Activated T-helper 1 cell treated with anti-CD3 and anti-CD28 coated beads, Interleukin-12 subunit alpha, Interleukin-12 subunit beta, Interleukin-2, Interleukin-4 antibody, amounts not matched to agents 30 ng/mL and 10 ng/mL and 1 ng/mL, durations not matched to agents 14 hours and 24 hours and 36 hours (primary cell): Measurements from ENCODE around the gene CYP3A4. TPM values are rescaled to one million over a fixed set of nuclear protein-coding genes. Genes with fewer than 3 reads are reported as not detected.

Experiments
- DNase-seq: peaks from one replicate; pipeline ENCODE4 v3.0.0; 2021; ENCODE audit warnings: low spot score
- H3K27ac Mint-ChIP-seq: one replicate; pipeline ENCODE4 v1.8.0; 2021; ENCODE audit warnings: mild to moderate bottlenecking, mixed read lengths
- H3K27me3 Mint-ChIP-seq: one replicate; pipeline ENCODE4 v1.8.0; 2022; ENCODE audit warnings: mild to moderate bottlenecking, moderate library complexity, mixed read lengths; ENCODE audit not compliant: insufficient read depth
- H3K36me3 Mint-ChIP-seq: one replicate; pipeline ENCODE4 v1.8.0; 2021; ENCODE audit warnings: low read depth, mixed read lengths
- H3K4me1 Mint-ChIP-seq: one replicate; pipeline ENCODE4 v1.8.0; 2021; ENCODE audit warnings: low read depth, mixed read lengths
- H3K4me3 Mint-ChIP-seq: one replicate; pipeline ENCODE4 v1.8.0; 2021; ENCODE audit warnings: mild to moderate bottlenecking, moderate library complexity, mixed read lengths
- H3K9me3 Mint-ChIP-seq: one replicate; pipeline ENCODE4 v1.8.0; 2021; ENCODE audit warnings: mixed read lengths
- intact Hi-C: fragments of 100-400 bp; cut with micrococcal nuclease; formaldehyde crosslinking; loops from one replicate; pipeline ENCODE4 v1.15.1; 2024
- total RNA-seq: library from RNA; stranded (reverse); gene quantifications from 2 replicates; pipeline ENCODE4 v1.2.3, GENCODE V29; 2022

CYP3A4 gene
- total RNA-seq, 1 donor from 2014 or later: not detected

- intact Hi-C loops: no loop called here
- Mint-ChIP-seq H3K4me3 (no peak overlapping the region), H3K27ac (no peak overlapping the region), H3K36me3 (no peaks in the 10 kb centered on the region), H3K27me3 (peaks cover 4% of the 10 kb centered on the region), H3K9me3 (no peaks in the 10 kb centered on the region), H3K4me1 (peaks cover 7% of the 10 kb centered on the region)
- DNase-seq: no peak
These were observed 63.0 kb downstream of the CYP3A4 start for GRCh38 chr7:99720800-99721595.

- peaks cover 4% of the 10 kb centered on the region for H3K27me3 Mint-ChIP-seq
- no peak overlapping the region for H3K4me3 Mint-ChIP-seq
- no peak for DNase-seq
- no peaks in the 10 kb centered on the region for H3K9me3 Mint-ChIP-seq
- no peaks in the 10 kb centered on the region for H3K36me3 Mint-ChIP-seq
- peaks cover 7% of the 10 kb centered on the region for H3K4me1 Mint-ChIP-seq
- intact Hi-C loops: no loop called here
- H3K27ac Mint-ChIP-seq: no peak overlapping the region
These were observed 63.8 kb downstream of the CYP3A4 start for GRCh38 chr7:99719996-99720769.

- Mint-ChIP-seq H3K27me3 (no peaks in the 10 kb centered on the region), H3K36me3 (no peaks in the 10 kb centered on the region), H3K9me3 (peaks cover 9% of the 10 kb centered on the region), H3K4me3 (no peak overlapping the region), H3K4me1 (no peaks in the 10 kb centered on the region), H3K27ac (no peak overlapping the region)
- intact Hi-C loops: no loop called here
- DNase-seq: no peak
These were observed 69.9 kb downstream of the CYP3A4 start for GRCh38 chr7:99713995-99714570.

GRCh38 chr7:99709838-99710578 is 74.0 kb downstream of the CYP3A4 start:
- no peak for DNase-seq
- peaks cover 9% of the 10 kb centered on the region for H3K9me3 Mint-ChIP-seq
- H3K4me3 Mint-ChIP-seq: no peak overlapping the region
- H3K36me3 Mint-ChIP-seq: peaks cover 2% of the 10 kb centered on the region
- no peaks in the 10 kb centered on the region for H3K4me1 Mint-ChIP-seq
- no peak overlapping the region for H3K27ac Mint-ChIP-seq
- H3K27me3 Mint-ChIP-seq: peaks cover 4% of the 10 kb centered on the region
- intact Hi-C loops: no loop called here

- Mint-ChIP-seq H3K4me1 (no peaks in the 10 kb centered on the region), H3K9me3 (peaks cover 2% of the 10 kb centered on the region), H3K27me3 (peaks cover 4% of the 10 kb centered on the region), H3K27ac (no peak overlapping the region), H3K4me3 (no peak overlapping the region), H3K36me3 (peaks cover 2% of the 10 kb centered on the region)
- no peak for DNase-seq
- intact Hi-C loops: no loop called here
These were observed 74.7 kb downstream of the CYP3A4 start for GRCh38 chr7:99709260-99709659.

GRCh38 chr7:99707096-99707495 is 76.9 kb downstream of the CYP3A4 start:
- no peaks in the 10 kb centered on the region for H3K9me3 Mint-ChIP-seq
- DNase-seq: no peak
- H3K4me3 Mint-ChIP-seq: no peak overlapping the region
- no peak overlapping the region for H3K27ac Mint-ChIP-seq
- peaks cover 5% of the 10 kb centered on the region for H3K27me3 Mint-ChIP-seq
- intact Hi-C loops: no loop called here
- no peaks in the 10 kb centered on the region for H3K4me1 Mint-ChIP-seq
- H3K36me3 Mint-ChIP-seq: peaks cover 2% of the 10 kb centered on the region

Other genes with a start within 250 kb of the CYP3A4 start
- 4.7 and 5.2 TPM in 2 replicates for gene FAM200A, start 232.1 kb downstream of the CYP3A4 start, total RNA-seq
- gene ZNF655, start 225.5 kb downstream of the CYP3A4 start, total RNA-seq: 77.9 and 79.9 TPM in 2 replicates
- gene TMEM225B, start 185.9 kb downstream of the CYP3A4 start, total RNA-seq: 0.60 and 0.64 TPM in 2 replicates
- 31.5 and 32.9 TPM in 2 replicates for gene ZSCAN25, start 167.2 kb downstream of the CYP3A4 start, total RNA-seq
- gene CYP3A5, start 104.2 kb downstream of the CYP3A4 start, total RNA-seq: not detected in 2 replicates
- not detected in 2 replicates for gene CYP3A7, start 49.0 kb downstream of the CYP3A4 start, total RNA-seq
- gene CYP3A43, start 43.8 kb upstream of the CYP3A4 start, total RNA-seq: not detected in 2 replicates
- gene OR2AE1, start 92.8 kb upstream of the CYP3A4 start, total RNA-seq: 0.20 and 0.31 TPM in 2 replicates
- 22.1 and 24.1 TPM in 2 replicates for gene TRIM4, start 135.3 kb upstream of the CYP3A4 start, total RNA-seq
- gene GJC3, start 145.4 kb upstream of the CYP3A4 start, total RNA-seq: 0.18 and 0.24 TPM in 2 replicates
- not detected in 2 replicates for gene AZGP1, start 191.8 kb upstream of the CYP3A4 start, total RNA-seq
- 62.5 and 63.1 TPM in 2 replicates for gene ZKSCAN1, start 231.4 kb upstream of the CYP3A4 start, total RNA-seq